ENCODE measurements around the gene LRRC18. TPM values are rescaled to one million over a fixed set of nuclear protein-coding genes. Genes with fewer than 3 reads are reported as not detected.

The LRRC18 gene
- total and polyA plus RNA-seq, 2 of the 13 experiments (the other 11 are each of a cell fraction or from before 2014, with no cell fraction given), result not detected

DNA sequence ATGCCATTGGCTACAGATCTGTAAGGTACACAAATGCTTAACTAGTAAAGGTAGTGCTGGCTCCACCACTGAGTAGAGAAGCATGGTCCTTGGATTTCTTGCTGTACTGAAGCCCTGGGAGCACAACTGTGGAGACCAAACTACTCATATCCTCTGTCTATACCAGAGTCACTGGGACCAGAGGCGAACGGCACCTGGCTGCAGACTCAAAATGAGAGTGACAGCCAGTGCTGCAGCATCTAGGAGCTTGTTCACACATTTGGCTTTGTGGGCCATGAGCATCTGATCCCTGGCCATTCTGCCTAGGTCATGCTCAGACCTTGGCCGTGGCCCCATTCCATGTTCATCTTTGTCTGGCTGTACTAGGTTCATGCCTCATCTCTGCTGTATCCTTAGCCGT lies 31.9 kb downstream of the LRRC18 start:
- POLR2A ChIA-PET, result no interaction called here
- TF ChIP-seq CEBPB (IDR thresholded peaks at IDR 0.05; ENCODE audit: borderline replicate concordance, low read depth, low read length) (no peak), ZNF33A (CRISPR knock-in tag; IDR thresholded peaks at IDR 0.05; ENCODE audit: borderline replicate concordance) (no peak), DPF2 (CRISPR knock-in tag; IDR thresholded peaks at IDR 0.05; ENCODE audit: borderline replicate concordance, low read depth) (no peak), ZNF230 (CRISPR knock-in tag; IDR thresholded peaks at IDR 0.05) (no peak), NFKBIZ (CRISPR knock-in tag; IDR thresholded peaks at IDR 0.05) (no peak), ZC3H4 (CRISPR knock-in tag; IDR thresholded peaks at IDR 0.05; ENCODE audit: borderline replicate concordance) (no peak), ESRRA (CRISPR knock-in tag; IDR thresholded peaks at IDR 0.05; ENCODE audit: low read depth) (no peak), SMAD9 (CRISPR knock-in tag; IDR thresholded peaks at IDR 0.05) (no peak), ZSCAN29 (CRISPR knock-in tag; conservative IDR thresholded peaks at IDR 0.05) (no peak)
- TF ChIP-seq, protein P1, sequence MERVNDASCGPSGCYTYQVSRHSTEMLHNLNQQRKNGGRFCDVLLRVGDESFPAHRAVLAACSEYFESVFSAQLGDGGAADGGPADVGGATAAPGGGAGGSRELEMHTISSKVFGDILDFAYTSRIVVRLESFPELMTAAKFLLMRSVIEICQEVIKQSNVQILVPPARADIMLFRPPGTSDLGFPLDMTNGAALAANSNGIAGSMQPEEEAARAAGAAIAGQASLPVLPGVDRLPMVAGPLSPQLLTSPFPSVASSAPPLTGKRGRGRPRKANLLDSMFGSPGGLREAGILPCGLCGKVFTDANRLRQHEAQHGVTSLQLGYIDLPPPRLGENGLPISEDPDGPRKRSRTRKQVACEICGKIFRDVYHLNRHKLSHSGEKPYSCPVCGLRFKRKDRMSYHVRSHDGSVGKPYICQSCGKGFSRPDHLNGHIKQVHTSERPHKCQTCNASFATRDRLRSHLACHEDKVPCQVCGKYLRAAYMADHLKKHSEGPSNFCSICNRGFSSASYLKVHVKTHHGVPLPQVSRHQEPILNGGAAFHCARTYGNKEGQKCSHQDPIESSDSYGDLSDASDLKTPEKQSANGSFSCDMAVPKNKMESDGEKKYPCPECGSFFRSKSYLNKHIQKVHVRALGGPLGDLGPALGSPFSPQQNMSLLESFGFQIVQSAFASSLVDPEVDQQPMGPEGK (CRISPR knock-in tag; IDR thresholded peaks at IDR 0.05), result no peak
- TF ChIP-seq, protein P2, sequence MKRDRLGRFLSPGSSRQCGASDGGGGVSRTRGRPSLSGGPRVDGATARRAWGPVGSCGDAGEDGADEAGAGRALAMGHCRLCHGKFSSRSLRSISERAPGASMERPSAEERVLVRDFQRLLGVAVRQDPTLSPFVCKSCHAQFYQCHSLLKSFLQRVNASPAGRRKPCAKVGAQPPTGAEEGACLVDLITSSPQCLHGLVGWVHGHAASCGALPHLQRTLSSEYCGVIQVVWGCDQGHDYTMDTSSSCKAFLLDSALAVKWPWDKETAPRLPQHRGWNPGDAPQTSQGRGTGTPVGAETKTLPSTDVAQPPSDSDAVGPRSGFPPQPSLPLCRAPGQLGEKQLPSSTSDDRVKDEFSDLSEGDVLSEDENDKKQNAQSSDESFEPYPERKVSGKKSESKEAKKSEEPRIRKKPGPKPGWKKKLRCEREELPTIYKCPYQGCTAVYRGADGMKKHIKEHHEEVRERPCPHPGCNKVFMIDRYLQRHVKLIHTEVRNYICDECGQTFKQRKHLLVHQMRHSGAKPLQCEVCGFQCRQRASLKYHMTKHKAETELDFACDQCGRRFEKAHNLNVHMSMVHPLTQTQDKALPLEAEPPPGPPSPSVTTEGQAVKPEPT (CRISPR knock-in tag; IDR thresholded peaks at IDR 0.05; ENCODE audit: low read depth), result no peak
- TF ChIP-seq, protein P3, sequence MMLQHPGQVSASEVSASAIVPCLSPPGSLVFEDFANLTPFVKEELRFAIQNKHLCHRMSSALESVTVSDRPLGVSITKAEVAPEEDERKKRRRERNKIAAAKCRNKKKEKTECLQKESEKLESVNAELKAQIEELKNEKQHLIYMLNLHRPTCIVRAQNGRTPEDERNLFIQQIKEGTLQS (CRISPR knock-in tag; IDR thresholded peaks at IDR 0.05), result no peak
- Histone ChIP-seq H2AFZ (ENCODE audit: low read length) (no peak overlapping the region), H3K4me3 (replicated peaks in 1 of 3; ENCODE audit: insufficient read depth in 1 of 3, low read depth in 2 of 3, low read length in 3 of 3) (no peak overlapping the region), H3K27ac (ENCODE audit: extremely low read length, insufficient read depth, low read length) (no peak overlapping the region), H3K9me3 (ENCODE audit: low read length) (no peaks in the 10 kb centered on the region), H3K9ac (ENCODE audit: insufficient read depth, low read depth, low read length) (no peak overlapping the region), H3K79me2 (ENCODE audit: insufficient read depth, low read length) (no peaks in the 10 kb centered on the region), H3K36me3 (replicated peaks in 1 of 2; ENCODE audit: control insufficient read depth in 1 of 2, insufficient read depth in 2 of 2, low read length in 2 of 2) (no peaks in the 10 kb centered on the region), H3K4me2 (ENCODE audit: low read depth, low read length) (no peak overlapping the region), H4K20me1 (ENCODE audit: insufficient read depth, low read length) (no peaks in the 10 kb centered on the region), H3K4me1 (ENCODE audit: insufficient read depth, low read length) (no peaks in the 10 kb centered on the region), H3K27me3 (ENCODE audit: control insufficient read depth in 1 of 2, insufficient read depth in 2 of 2, low read length in 2 of 2) (peaks cover 0 to 4% of the 10 kb centered on the region in 2 experiments; a peak in 1 of 5 replicates)
- WGBS (ENCODE audit: low lambda C conversion rate), result 54% methylated on average over 4 of the region's 4 CpGs
- BruUV-seq (replicated peaks), result no TSS peak
- DNase-seq (ENCODE audit: low spot score) (no peak), FAIRE-seq (no peak), ATAC-seq (no peak)
- CTCF ChIA-PET (ENCODE audit: low intra/inter-chr PET ratio, low total read pairs), result no interaction called here
- intact Hi-C loops (cut with micrococcal nuclease; ENCODE audit: unreplicated experiment), result no loop called here
- in situ Hi-C loops (cut with HindIII; ENCODE audit: extremely low pct_ligation_motif_present, low pct_unique_long_range_greater_than_20kb), result no loop called here
